NCI-H1417 (cell line): Measurements from ENCODE around the gene C9orf85.

Source experiments
- DNase-seq, 3 experiments: peaks; one replicate each; lab custom pipeline; 2025; lab: John Stamatoyannopoulos, UW

The C9orf85 gene

GRCh38 chr9:71904076-71904475, 7.4 kb upstream of the C9orf85 start:
- no peak for DNase-seq

- peak in 1 of 3 experiments; percentile 55 for DNase-seq
Measured at GRCh38 chr9:71908825-71909224, 2.6 kb upstream of the C9orf85 start.

GRCh38 chr9:71909887-71910649, 1.4 kb upstream of the C9orf85 start:
- DNase-seq, result peak; percentile 46 to 92 (median 86)

GRCh38 chr9:71910650-71911060, 784 bp upstream of the C9orf85 start:
- peak in 1 of 3 experiments; percentile 95 for DNase-seq

- no peak for DNase-seq
Measured at GRCh38 chr9:71911908-71912335, 483 bp downstream of the C9orf85 start.

- DNase-seq, result no peak
Measured at GRCh38 chr9:71915495-71915894, 4.1 kb downstream of the C9orf85 start.

GRCh38 chr9:71916834-71917534, 5.5 kb downstream of the C9orf85 start:
- no peak for DNase-seq

GRCh38 chr9:71918419-71918818, 7.0 kb downstream of the C9orf85 start:
- DNase-seq, result no peak

- no peak for DNase-seq
Measured at GRCh38 chr9:71920456-71921189, 9.2 kb downstream of the C9orf85 start.

- DNase-seq, result no peak
Measured at GRCh38 chr9:71921190-71921814, 9.9 kb downstream of the C9orf85 start.

- no peak for DNase-seq
Measured at GRCh38 chr9:71924576-71924975, 13.1 kb downstream of the C9orf85 start.

GRCh38 chr9:71925834-71926233, 14.4 kb downstream of the C9orf85 start:
- DNase-seq, result no peak

- DNase-seq, result no peak
Measured at GRCh38 chr9:71928376-71928775, 16.9 kb downstream of the C9orf85 start.

- DNase-seq, result no peak
Measured at GRCh38 chr9:71928806-71929205, 17.4 kb downstream of the C9orf85 start.

GRCh38 chr9:71929223-71929622, 17.8 kb downstream of the C9orf85 start:
- DNase-seq, result no peak

- DNase-seq, result no peak
Measured at GRCh38 chr9:71929791-71930440, 18.5 kb downstream of the C9orf85 start.

- no peak for DNase-seq
Measured at GRCh38 chr9:71931166-71931565, 19.7 kb downstream of the C9orf85 start.

- DNase-seq, result no peak
Measured at GRCh38 chr9:71936066-71936465, 24.6 kb downstream of the C9orf85 start.

- DNase-seq, result no peak
Measured at GRCh38 chr9:71937070-71937625, 25.7 kb downstream of the C9orf85 start.

- DNase-seq, result no peak
Measured at GRCh38 chr9:71937898-71938297, 26.5 kb downstream of the C9orf85 start.

- DNase-seq, result no peak
Measured at GRCh38 chr9:71941060-71941568, 29.7 kb downstream of the C9orf85 start.
